Tibial nerve (tissue), 4 donors: ENCODE data around the gene ASCL4. TPM values are rescaled to one million over a fixed set of nuclear protein-coding genes. Genes with fewer than 3 reads are reported as not detected.

Experiments
- DNase-seq, 2 donors: peaks; one replicate each; pipeline ENCODE4 v3.0.0-alpha.2; 2019; ENCODE audit warnings: low spot score in 2 of 2
- H3K27ac ChIP-seq, 4 donors: fragments of 200-600 bp; sonication (generic) in 3 of 4; one replicate each; pipeline ENCODE4 v1.5.1; 2017 to 2019; ENCODE audit warnings: mild to moderate bottlenecking in 1 of 4
- H3K27me3 ChIP-seq, 2 donors: fragments of 200-600 bp; sonication (generic) in 1 of 2; one replicate each; pipeline versions ENCODE4 v1.5.1 to v1.6.0; 2017 to 2019
- H3K36me3 ChIP-seq, 3 donors: fragments of 200-600 bp; sonication (generic); one replicate each; pipeline ENCODE4 v1.5.1; 2018 to 2019
- H3K4me1 ChIP-seq, 4 donors: fragments of 200-600 bp; sonication (generic) in 3 of 4; one replicate each; pipeline ENCODE4 v1.5.1; 2017 to 2019
- H3K4me3 ChIP-seq, 4 donors: fragments of 200-600 bp; sonication (generic) in 3 of 4; one replicate each; pipeline ENCODE4 v1.5.1; 2017 to 2019; ENCODE audit warnings: mild to moderate bottlenecking in 1 of 4, moderate library complexity in 1 of 4
- H3K9me3 ChIP-seq, 4 donors: fragments of 200-600 bp; sonication (generic) in 3 of 4; one replicate each; pipeline ENCODE4 v1.5.1; 2017 to 2019
- EP300 ChIP-seq, 2 donors: sonication (generic); formaldehyde crosslinking; IDR thresholded peaks; one replicate each; pipeline ENCODE4 v1.6.1; 2017; ENCODE audit warnings: antibody characterized with exemption in 2 of 2, mild to moderate bottlenecking in 1 of 2
- POLR2A ChIP-seq, 2 donors: fragments of 450-650 bp; IDR thresholded peaks; one replicate each; pipeline ENCODE4 v1.6.1; 2017; ENCODE audit warnings: antibody characterized with exemption in 2 of 2, mild to moderate bottlenecking in 2 of 2, moderate library complexity in 2 of 2
- WGBS, 2 donors: methylation state at CpG; one replicate each; pipeline ENCODE4 v1.1.5; 2018; 5-methylcytosine and 5-hydroxymethylcytosine counted together
- total RNA-seq, 4 donors: library from RNA; depleted of rRNA; stranded (reverse); fragments of >200 nt; gene quantifications; one replicate each; pipeline ENCODE4 v1.1.0, GENCODE V29; 2016
- TF ChIP-seq, protein P1 (sequence below), 5 experiments: fragments of 200-600 bp in 3 of 5; fragments of 450-650 bp in 2 of 5; sonication (generic) in 3 of 5; IDR thresholded peaks; one replicate each; pipeline ENCODE4 v1.5.1; 2016 to 2019; ENCODE audit warnings: antibody characterized with exemption in 5 of 5, mild to moderate bottlenecking in 3 of 5, moderate library complexity in 2 of 5

Gene ASCL4
- total RNA-seq, 4 donors from 2014 or later = 0.22 to 0.39 TPM; not detected in 2

DNA sequence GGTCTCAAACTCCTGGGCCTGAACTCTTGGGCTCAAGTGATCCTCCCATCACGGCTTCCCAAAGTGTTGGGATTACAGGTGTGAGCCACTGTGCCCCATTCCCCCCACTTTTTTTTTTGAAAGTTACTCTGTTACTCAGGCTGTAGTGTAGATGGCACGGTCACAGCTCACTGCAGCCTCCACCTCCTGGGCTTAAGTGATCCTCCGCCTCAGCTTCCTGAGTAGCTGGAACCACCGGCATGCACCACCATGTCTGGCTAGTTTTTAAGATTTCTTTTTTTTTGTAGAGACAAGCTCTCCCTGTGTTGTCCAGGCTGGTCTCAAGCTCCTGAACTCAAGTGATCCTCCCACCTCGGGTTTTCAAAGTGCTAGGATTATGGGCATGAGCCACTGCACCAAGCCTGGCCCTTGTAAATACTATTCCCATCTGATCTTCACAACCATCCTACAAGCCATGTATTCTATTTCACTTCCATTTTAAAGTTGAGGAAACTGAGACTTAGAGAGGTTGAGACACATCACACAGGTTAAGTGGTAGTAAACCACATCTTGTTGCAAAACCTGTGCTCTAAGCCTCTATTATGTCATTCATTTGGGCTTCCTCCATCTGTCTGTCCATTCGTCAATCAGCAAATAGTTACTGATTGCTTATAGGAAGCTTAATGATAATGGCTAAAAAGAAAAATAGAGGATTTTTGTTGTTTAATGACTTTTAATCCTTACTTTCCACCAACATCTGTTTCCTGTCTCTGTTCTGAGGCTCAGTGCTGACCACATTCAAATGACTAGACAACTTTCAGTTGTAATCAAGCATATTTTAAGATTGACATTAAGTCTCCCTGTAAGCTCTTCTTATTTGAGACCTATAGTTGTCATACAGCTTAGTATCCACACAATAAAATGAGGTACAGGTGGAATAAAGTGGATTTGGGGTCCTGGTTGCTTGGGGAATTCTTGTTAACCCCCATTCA, 9.2 kb downstream of the ASCL4 start:
- no peak overlapping the region for H3K4me3 ChIP-seq
- no peak overlapping the region for H3K27ac ChIP-seq
- no peaks in the 10 kb centered on the region for H3K9me3 ChIP-seq
- H3K36me3 ChIP-seq = no peaks in the 10 kb centered on the region
- no peak for DNase-seq
- 79 to 85% methylated on average over 6 of the region's 6 CpGs for WGBS, 2 donors
- TF ChIP-seq POLR2A (IDR thresholded peaks at IDR 0.05) = no peak
- TF ChIP-seq EP300 (IDR thresholded peaks at IDR 0.05) = no peak
- TF ChIP-seq, protein P1, sequence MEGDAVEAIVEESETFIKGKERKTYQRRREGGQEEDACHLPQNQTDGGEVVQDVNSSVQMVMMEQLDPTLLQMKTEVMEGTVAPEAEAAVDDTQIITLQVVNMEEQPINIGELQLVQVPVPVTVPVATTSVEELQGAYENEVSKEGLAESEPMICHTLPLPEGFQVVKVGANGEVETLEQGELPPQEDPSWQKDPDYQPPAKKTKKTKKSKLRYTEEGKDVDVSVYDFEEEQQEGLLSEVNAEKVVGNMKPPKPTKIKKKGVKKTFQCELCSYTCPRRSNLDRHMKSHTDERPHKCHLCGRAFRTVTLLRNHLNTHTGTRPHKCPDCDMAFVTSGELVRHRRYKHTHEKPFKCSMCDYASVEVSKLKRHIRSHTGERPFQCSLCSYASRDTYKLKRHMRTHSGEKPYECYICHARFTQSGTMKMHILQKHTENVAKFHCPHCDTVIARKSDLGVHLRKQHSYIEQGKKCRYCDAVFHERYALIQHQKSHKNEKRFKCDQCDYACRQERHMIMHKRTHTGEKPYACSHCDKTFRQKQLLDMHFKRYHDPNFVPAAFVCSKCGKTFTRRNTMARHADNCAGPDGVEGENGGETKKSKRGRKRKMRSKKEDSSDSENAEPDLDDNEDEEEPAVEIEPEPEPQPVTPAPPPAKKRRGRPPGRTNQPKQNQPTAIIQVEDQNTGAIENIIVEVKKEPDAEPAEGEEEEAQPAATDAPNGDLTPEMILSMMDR (IDR thresholded peaks at IDR 0.05) = no peak
- no peaks in the 10 kb centered on the region for H3K4me1 ChIP-seq
- H3K27me3 ChIP-seq = peaks cover 0 to 2% of the 10 kb centered on the region in 2 donors

GRCh38 chr12:107788281-107788680, 13.8 kb downstream of the ASCL4 start:
- Histone ChIP-seq H3K9me3 (no peaks in the 10 kb centered on the region), H3K36me3 (no peaks in the 10 kb centered on the region), H3K4me1 (no peaks in the 10 kb centered on the region), H3K4me3 (no peak overlapping the region), H3K27ac (no peak overlapping the region), H3K27me3 (no peaks in the 10 kb centered on the region)
- no peak for DNase-seq
- TF ChIP-seq EP300 (IDR thresholded peaks at IDR 0.05) = no peak
- no peak for TF ChIP-seq POLR2A (IDR thresholded peaks at IDR 0.05)
- TF ChIP-seq, protein P1 (IDR thresholded peaks at IDR 0.05) = no peak
- WGBS, 2 donors = 84 to 94% methylated on average over 2 of the region's 2 CpGs

- no peak for DNase-seq
- Histone ChIP-seq H3K36me3 (no peaks in the 10 kb centered on the region), H3K4me3 (no peak overlapping the region), H3K27ac (no peak overlapping the region), H3K9me3 (no peaks in the 10 kb centered on the region), H3K27me3 (no peaks in the 10 kb centered on the region), H3K4me1 (no peaks in the 10 kb centered on the region)
- WGBS, 2 donors = 72 to 75% methylated on average over 17 of the region's 17 CpGs
- TF ChIP-seq, protein P1 (IDR thresholded peaks at IDR 0.05) = no peak
- TF ChIP-seq POLR2A (IDR thresholded peaks at IDR 0.05) (no peak), EP300 (IDR thresholded peaks at IDR 0.05) (no peak)
These were observed 14.4 kb downstream of the ASCL4 start for GRCh38 chr12:107788690-107789458.

DNA sequence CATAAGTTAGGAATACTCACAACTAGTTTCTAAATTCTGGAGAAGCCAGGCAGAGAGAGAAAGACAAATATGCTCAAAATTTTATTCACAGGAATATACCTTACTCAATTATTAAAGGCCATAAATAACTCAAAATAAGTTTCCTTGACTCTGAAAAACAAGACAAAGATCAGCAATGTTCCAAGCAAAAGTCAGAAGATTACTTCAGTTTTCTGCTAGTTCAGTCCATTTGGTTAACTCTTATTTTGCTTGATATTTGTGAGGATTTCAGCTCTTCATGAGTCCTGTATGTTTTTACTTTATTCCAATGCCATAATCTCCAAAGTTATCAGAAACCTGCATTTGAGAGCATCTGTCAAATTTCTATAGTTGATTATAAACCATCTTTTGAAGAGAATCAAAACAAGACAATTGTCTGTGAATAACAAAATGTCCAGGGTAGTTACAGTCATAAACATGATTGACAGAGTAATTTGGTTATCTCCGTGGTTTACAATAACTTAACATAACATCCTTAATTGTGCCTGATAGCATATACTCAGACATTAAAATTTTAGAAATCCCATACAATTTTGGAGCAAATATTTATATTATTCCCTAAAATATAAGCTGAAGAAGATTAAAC, 17.1 kb downstream of the ASCL4 start:
- H3K27me3 ChIP-seq = no peaks in the 10 kb centered on the region
- no peak overlapping the region for H3K4me3 ChIP-seq
- no peak for DNase-seq
- no peaks in the 10 kb centered on the region for H3K36me3 ChIP-seq
- WGBS, 2 donors = 73 to 78% methylated on average over 1 of the region's 1 CpG
- H3K9me3 ChIP-seq = no peaks in the 10 kb centered on the region
- no peak for TF ChIP-seq EP300 (IDR thresholded peaks at IDR 0.05)
- no peak for TF ChIP-seq POLR2A (IDR thresholded peaks at IDR 0.05)
- TF ChIP-seq, protein P1 (IDR thresholded peaks at IDR 0.05) = no peak
- no peak overlapping the region for H3K27ac ChIP-seq
- no peaks in the 10 kb centered on the region for H3K4me1 ChIP-seq
